Peyer's patch (tissue), 4 donors: ENCODE data around the gene ZNRF1.

Experiments
- POLR2A ChIP-seq, 2 donors: fragments of 450-650 bp; IDR thresholded peaks; one replicate each; pipeline ENCODE4 v1.5.1; 2017; ENCODE audit warnings: antibody characterized with exemption in 2 of 2, mild to moderate bottlenecking in 2 of 2, moderate library complexity in 2 of 2
- TF ChIP-seq, protein P1 (sequence below), 6 experiments: fragments of 450-650 bp in 4 of 6; fragments of 200-600 bp in 2 of 6; sonication (generic) in 1 of 6; IDR thresholded peaks; one replicate each; pipeline ENCODE4 v1.5.1; 2017 to 2019; ENCODE audit warnings: antibody characterized with exemption in 6 of 6, mild to moderate bottlenecking in 3 of 6, moderate library complexity in 1 of 6

DNA sequence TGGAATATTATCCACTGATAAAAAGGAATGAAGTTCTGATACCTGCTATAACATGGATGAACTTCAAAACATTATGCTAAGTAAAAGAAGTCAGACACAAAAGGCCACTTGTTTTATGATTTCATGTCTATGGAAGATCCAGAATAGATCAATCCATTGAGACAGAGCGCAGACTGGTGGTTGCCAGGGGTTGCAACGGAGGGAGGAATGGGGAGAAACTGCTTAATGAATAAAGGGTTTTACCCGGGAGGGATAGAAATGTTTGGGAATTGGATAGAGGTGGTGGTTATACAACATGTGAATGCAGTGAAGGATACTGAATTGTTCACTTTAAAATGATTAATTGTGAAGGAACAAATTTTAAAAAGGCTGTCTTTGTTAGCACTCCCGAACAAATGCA lies 44.1 kb upstream of the ZNRF1 start:
- TF ChIP-seq, protein P1, sequence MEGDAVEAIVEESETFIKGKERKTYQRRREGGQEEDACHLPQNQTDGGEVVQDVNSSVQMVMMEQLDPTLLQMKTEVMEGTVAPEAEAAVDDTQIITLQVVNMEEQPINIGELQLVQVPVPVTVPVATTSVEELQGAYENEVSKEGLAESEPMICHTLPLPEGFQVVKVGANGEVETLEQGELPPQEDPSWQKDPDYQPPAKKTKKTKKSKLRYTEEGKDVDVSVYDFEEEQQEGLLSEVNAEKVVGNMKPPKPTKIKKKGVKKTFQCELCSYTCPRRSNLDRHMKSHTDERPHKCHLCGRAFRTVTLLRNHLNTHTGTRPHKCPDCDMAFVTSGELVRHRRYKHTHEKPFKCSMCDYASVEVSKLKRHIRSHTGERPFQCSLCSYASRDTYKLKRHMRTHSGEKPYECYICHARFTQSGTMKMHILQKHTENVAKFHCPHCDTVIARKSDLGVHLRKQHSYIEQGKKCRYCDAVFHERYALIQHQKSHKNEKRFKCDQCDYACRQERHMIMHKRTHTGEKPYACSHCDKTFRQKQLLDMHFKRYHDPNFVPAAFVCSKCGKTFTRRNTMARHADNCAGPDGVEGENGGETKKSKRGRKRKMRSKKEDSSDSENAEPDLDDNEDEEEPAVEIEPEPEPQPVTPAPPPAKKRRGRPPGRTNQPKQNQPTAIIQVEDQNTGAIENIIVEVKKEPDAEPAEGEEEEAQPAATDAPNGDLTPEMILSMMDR (IDR thresholded peaks at IDR 0.05), result no peak
- TF ChIP-seq POLR2A (IDR thresholded peaks at IDR 0.05), result no peak
